Measurements from ENCODE around the gene GPT2. TPM values are rescaled to one million over a fixed set of nuclear protein-coding genes. Genes with fewer than 3 reads are reported as not detected.
"Not testable (repeated sequence)": the region's sequence is repeated elsewhere in the genome, so short reads cannot be mapped to it uniquely, and the experiment has no call there.

GPT2 gene
- total RNA-seq, 2 donors from 2014 or later, result 14.0 to 24.5 TPM

DNA sequence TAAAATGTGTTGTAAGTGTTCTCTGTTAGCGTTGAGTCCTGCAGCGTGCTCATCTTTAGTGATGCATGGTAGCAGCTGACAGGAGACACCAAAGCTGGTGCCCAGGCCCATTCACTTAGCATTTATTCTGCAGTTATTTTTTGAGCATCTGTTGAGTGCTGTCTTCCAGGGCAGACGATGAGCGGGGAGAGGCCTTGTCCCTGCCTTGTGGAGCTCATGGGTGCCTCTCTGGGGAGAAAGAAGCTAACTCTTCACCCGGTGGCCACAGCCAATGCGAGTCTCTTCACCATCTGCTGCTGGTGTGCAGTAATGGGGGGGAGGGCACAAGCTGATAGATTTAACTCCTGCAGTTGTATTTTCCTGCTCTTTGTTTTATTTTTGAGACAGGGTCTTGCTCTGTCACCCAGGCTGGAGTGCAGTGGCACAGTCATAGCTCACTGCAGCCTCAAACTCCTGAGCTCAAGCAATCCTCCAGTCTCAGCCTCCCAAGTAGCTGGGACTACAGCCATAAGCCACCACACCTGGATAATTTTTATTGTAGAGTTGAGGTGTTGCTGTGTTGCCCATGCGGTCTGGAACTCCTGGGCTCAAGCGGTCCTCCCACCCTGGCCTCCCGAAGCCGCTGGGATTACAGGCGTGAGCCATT lies 30.5 kb downstream of the GPT2 start:
- ATAC-seq (no peak), DNase-seq (no peak)
- intact Hi-C loops (cut with DNase I), result no loop called here

GRCh38 chr16:46915483-46916025 lies 31.4 kb downstream of the GPT2 start:
- DNase-seq (no peak), ATAC-seq (no peak)
- intact Hi-C loops (cut with DNase I), result no loop called here

DNA sequence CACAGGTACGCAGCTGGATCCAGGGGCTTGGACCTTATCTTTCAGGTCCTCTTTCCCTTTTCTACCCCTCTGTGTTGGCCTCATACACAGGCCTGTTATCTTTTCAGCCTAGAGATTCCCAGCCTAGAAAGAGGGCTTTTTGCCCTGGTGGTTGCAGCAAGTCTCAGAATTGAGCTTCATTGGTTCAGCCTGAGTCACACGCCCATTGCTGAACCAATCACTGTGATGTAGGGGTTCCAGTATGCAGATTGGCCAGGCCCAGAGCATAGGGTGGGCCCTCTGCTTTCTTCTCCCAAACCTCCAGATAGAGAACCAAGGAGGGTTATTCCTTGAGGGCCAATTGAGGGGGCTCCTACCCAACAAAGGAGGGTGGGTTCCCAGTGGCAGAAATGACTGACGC lies 32.8 kb downstream of the GPT2 start:
- intact Hi-C loops (cut with DNase I), result no loop called here
- DNase-seq, result no peak
- ATAC-seq, result no peak

DNA sequence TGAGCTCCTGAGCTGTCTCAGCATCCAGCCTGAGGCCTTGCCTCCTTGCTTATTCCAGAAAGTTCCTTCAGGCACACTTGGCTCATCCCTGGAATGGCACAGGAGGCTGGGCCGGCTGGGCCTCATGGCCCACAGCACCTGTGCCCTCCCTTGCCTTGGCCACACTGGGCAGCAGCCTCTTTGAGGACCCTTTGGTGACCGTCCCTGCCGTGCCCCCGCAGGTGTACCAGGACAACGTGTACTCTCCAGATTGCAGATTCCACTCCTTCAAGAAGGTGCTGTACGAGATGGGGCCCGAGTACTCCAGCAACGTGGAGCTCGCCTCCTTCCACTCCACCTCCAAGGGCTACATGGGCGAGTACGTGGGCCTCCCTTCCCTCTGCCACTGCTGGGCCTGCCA lies 34.2 kb downstream of the GPT2 start:
- intact Hi-C loops (cut with DNase I), result no loop called here
- no peak for ATAC-seq
- no peak for DNase-seq

GRCh38 chr16:46918905-46919792 lies 35.0 kb downstream of the GPT2 start:
- DNase-seq (no peak), ATAC-seq (no peak)
- intact Hi-C loops (cut with DNase I), result no loop called here

GRCh38 chr16:46920402-46921068 lies 36.4 kb downstream of the GPT2 start:
- DNase-seq (no peak), ATAC-seq (no peak)
- intact Hi-C loops (cut with DNase I), result no loop called here

DNA sequence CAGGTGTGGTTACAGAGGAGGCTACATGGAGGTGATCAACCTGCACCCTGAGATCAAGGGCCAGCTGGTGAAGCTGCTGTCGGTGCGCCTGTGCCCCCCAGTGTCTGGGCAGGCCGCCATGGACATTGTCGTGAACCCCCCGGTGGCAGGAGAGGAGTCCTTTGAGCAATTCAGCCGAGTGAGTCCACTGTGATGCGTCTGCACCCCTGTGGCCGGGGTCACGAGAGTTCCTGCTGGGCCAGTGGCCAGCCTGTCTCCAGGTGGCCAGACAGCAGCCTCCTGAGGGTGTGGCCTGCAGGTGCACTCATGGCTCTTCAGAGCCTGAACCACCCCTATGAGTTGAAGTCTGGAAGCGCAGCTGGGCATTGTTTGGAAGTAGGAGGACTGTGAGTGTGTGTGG lies 38.1 kb downstream of the GPT2 start:
- DNase-seq, result no peak
- ATAC-seq, result no peak
- intact Hi-C loops (cut with DNase I), result no loop called here

DNA sequence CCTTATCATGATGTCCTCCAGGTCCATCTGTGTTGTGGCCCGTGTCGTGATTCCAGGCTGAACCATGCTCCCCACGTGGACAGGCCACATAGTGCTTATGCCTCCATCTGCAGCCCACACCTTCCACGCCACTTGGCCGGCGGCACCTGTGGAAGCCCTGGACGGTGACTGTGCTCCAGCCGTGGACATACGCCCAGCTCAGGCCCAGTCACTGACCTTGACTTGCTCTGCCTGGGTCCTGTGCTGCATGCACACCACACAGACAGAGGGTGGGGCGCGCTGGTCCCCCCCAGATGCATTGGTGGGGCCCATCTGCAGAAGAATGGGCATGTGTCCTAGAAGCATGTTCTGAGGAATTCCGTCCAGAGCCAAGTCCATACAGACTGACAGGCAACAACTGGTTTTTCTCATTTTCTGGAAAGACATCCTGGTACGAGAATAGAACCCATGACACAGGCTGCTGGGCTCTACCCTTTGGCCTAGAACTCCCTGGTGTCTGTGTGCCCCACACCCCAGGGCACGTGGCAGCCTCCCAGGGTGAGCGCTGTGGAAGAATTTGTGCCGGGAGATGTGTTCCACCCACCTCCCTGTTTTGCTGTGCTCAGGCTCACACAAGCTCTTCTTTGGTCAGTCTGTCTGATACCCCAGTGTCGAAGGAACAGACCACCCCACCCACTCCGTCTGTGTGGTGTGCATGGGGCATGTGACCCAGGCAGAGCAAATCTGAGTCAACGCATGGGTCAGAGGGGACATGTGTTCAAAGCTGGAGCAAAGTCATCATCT lies 39.5 kb downstream of the GPT2 start:
- intact Hi-C loops (cut with DNase I), result no loop called here
- ATAC-seq, result peak in 1 of 2 donors; percentile 51

DNA sequence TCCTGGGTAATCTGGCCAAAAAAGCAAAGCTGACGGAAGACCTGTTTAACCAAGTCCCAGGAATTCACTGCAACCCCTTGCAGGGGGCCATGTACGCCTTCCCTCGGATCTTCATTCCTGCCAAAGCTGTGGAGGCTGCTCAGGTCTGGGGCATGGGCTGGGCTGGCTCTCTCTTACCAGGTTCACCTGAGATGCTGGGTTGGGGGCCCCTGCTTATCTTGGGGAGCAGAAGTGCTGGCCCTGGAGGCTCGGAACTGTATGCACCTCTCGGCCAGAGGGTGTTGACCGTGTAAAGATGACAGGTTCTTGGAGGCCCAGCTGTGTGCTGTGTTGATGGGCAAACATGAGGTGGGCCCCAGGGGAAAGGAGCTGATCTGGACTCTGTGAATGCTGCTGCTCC lies 40.2 kb downstream of the GPT2 start:
- no peak for DNase-seq
- intact Hi-C loops (cut with DNase I), result no loop called here
- ATAC-seq, result no peak

More for the DNA sequence above, 39.5 kb downstream of the GPT2 start:
- no peak for DNase-seq

DNA sequence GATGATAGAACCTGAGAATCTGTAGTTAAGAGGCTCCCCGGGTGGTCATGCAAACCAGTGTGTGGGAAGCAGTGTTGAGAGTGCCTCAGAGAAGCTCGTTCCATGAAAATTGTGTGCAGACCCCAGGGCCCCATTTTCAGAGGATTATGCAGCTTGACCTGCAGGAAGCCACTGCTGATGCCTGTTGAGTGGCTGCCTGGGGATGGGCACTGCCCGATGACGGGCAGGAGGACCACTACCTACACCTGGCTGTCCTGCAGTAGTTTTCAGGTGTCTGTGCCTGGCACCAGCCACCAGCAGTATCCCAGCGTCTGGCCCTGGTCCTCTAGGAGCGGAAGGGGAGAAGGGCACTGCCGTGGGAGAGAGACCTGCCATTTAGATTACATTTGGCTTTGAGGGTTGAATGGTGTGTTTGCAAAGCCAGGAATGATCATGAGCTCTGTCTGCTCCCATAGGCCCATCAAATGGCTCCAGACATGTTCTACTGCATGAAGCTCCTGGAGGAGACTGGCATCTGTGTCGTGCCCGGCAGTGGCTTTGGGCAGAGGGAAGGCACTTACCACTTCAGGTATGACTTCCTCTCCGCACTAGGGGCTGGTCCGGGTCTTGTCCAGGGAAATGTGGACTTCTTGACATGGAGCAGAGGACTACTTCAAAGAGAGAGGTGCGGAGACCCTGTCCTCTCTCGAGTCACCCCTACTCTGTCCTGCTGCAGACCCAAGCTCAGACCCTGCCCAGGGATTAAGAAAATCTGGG lies 42.5 kb downstream of the GPT2 start:
- intact Hi-C loops (cut with DNase I), result loop anchor here in 1 of 2 donors (5.0 kb wide), 1 partner anchor 74 kb away; no protein-coding TSS in a partner anchor
- ATAC-seq, result no peak
- DNase-seq, result no peak

GRCh38 chr16:46927273-46927672 lies 43.1 kb downstream of the GPT2 start:
- DNase-seq (no peak), ATAC-seq (peak in 1 of 2 donors; percentile 16)
- intact Hi-C loops (cut with DNase I), result loop anchor here in 1 of 2 donors (5.0 kb wide), 1 partner anchor 75 kb away; no protein-coding TSS in a partner anchor

DNA sequence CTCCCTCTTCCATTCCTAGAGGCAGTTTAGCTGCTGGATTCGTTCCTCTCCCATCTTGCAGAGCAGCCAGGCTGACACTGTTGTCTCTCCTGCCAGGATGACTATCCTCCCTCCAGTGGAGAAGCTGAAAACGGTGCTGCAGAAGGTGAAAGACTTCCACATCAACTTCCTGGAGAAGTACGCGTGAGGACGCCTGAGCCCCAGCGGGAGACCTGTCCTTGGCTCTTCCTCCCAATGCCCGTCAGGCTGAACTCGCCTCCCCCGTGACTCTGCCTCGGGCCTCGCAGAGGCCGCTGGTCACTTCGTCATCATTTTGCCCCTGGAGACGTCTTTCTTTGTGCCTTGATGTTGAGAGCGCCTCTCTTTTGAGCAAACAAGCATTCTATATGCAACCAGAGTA lies 44.6 kb downstream of the GPT2 start:
- DNase-seq, result no peak
- intact Hi-C loops (cut with DNase I), result loop anchor here in 1 of 2 donors (5.0 kb wide), 1 partner anchor 77 kb away; no protein-coding TSS in a partner anchor
- ATAC-seq, result no peak

GRCh38 chr16:46929378-46930332 lies 45.5 kb downstream of the GPT2 start:
- ATAC-seq (peak; percentile 70 to 74), DNase-seq (peak; percentile 62)
- intact Hi-C loops (cut with DNase I), result loop anchor here in 1 of 2 donors (5.0 kb wide), 1 partner anchor 77 kb away; no protein-coding TSS in a partner anchor

DNA sequence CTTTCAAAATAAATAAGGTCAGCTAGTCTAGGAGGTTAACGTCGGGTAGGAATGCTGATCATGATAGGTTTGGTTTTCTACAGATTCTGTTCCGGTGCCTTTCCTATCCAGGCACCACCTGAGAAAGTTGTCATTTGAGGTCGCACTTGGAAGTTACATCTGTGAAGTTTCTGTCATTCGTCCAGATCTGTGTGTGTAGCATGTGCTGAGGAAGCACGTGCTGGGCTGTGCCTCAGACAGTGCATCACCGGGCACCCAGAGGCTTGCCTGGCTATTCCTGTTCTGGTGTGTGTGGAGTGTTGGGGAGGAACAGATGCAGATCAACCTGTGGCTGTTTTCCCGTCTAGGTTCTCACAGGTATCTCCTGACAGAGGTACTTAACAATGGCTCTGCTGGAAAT lies 46.7 kb downstream of the GPT2 start:
- DNase-seq (no peak), ATAC-seq (no peak)
- intact Hi-C loops (cut with DNase I), result no loop called here

DNA sequence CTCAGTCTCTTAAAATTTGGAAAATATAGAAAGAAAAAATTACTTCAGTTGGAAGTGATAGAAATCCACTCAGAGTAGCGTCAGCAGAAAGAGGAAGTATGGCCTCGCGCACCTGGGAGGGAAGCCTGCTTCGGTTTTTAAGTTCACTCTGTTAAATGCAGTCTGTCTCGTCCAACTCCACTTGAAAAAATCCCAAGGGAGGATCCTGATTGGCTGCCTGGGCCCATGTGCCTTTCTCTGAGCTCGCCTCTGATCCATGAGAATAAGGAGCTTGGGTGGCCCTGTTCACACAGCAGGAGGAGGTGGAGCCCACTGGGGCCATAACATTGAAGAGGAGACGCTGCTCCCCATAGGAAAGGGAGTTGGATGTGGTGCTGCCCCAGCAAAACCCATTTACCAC lies 48.6 kb downstream of the GPT2 start:
- DNase-seq, result no peak
- no peak for ATAC-seq
- intact Hi-C loops (cut with DNase I), result no loop called here

- DNase-seq (no peak), ATAC-seq (no peak)
- intact Hi-C loops (cut with DNase I), result no loop called here
Measured at GRCh38 chr16:46937536-46937935, 53.4 kb downstream of the GPT2 start.

DNA sequence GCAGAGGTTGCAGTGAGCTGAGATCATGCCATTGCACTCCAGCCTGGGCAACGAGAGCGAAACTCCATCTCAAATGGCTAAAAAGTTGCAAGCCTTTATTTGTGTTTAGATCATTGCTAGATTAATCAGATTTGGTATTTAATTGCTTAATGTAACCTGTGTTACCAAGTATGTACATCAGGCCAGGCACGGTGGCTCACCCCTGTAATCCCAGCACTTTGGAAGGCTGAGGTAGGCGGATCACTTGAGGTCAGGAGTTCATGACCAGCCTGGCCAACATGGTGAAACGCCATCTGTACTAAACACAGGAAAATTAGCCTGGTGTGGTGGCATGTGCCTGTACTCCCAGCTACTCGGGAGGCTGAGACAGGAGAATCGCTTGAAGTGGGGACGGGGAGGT lies 60.6 kb downstream of the GPT2 start:
- DNase-seq; ATAC-seq; intact Hi-C loops (cut with DNase I): not testable (repeated sequence)
